Brain microvascular endothelial cell (primary cell): ENCODE measurements around the gene TMEM178B.

Source experiments
- DNase-seq: peaks from one replicate; pipeline ENCODE4 v3.0.0-alpha.2; 2020
- H3K27ac ChIP-seq: fragments of 250-450 bp; sonication (Bioruptor Pico); 2 replicates; pipeline ENCODE4 v1.5.1; 2020; ENCODE audit warnings: mild to moderate bottlenecking, moderate library complexity
- H3K27me3 ChIP-seq: fragments of 250-450 bp; sonication (Bioruptor Pico); replicated peaks from 2 replicates; pipeline ENCODE4 v1.5.1; 2020; ENCODE audit warnings: mild to moderate bottlenecking
- H3K36me3 ChIP-seq: fragments of 250-450 bp; sonication (Bioruptor Pico); replicated peaks from 2 replicates; pipeline ENCODE4 v1.5.1; 2020; ENCODE audit warnings: mild to moderate bottlenecking
- H3K4me3 ChIP-seq: 2 replicates; pipeline ENCODE4 v1.5.1; 2011; ENCODE audit warnings: low read depth, mild to moderate bottlenecking, control low read depth, low read length, moderate library complexity
- in situ Hi-C: cut with HindIII; loops from 2 replicates; pipeline ENCODE4 v1.10.0; 2017; ENCODE audit warnings: low sequenced_read_pairs, low pct_ligation_motif_present
- TF ChIP-seq, protein P1 (sequence below): IDR thresholded peaks from 2 replicates; pipeline ENCODE4 v1.5.1; 2011; ENCODE audit warnings: low read depth, mild to moderate bottlenecking, moderate library complexity, low read length, control low read depth, inconsistent platforms; ENCODE audit errors: missing control alignments

Gene TMEM178B

DNA sequence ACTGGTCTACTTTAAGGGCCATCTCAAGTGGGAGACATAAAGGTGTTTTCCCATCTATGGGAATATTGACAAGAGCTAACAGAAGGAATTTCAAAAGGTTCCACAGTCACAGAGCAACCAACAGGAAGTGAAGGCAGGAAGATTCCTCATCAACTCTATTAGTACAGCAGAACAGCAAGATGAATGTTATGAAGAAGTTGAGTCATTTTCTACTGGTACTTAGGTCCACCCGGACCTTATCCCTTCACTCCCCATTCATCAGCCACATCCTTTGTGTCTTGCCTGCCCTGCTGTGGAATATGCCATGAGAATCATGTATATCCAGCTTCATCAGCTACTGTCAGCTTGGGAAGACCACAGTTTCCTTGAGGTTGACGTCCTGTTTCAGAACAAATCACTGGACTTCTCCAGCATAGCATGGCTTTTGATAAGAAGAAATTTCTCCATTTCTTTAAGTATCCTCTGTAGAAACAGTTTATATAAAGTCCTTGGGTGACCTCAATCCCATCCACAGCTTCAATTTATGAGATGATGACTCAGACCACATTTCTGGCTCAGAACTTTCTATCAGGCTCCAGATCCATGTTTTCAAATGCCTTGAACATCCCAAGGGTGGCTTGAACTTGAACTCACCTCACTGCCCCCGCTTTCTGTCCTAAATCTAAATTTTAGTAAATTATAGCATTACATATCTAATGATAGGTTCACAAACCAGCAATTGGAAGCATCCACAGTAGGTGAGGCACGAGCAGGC is 392.5 kb downstream of the TMEM178B start:
- TF ChIP-seq, protein P1, sequence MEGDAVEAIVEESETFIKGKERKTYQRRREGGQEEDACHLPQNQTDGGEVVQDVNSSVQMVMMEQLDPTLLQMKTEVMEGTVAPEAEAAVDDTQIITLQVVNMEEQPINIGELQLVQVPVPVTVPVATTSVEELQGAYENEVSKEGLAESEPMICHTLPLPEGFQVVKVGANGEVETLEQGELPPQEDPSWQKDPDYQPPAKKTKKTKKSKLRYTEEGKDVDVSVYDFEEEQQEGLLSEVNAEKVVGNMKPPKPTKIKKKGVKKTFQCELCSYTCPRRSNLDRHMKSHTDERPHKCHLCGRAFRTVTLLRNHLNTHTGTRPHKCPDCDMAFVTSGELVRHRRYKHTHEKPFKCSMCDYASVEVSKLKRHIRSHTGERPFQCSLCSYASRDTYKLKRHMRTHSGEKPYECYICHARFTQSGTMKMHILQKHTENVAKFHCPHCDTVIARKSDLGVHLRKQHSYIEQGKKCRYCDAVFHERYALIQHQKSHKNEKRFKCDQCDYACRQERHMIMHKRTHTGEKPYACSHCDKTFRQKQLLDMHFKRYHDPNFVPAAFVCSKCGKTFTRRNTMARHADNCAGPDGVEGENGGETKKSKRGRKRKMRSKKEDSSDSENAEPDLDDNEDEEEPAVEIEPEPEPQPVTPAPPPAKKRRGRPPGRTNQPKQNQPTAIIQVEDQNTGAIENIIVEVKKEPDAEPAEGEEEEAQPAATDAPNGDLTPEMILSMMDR: no peak
- DNase-seq: no peak
- Histone ChIP-seq H3K4me3 (no peak overlapping the region), H3K36me3 (no peaks in the 10 kb centered on the region), H3K27ac (no peak overlapping the region), H3K27me3 (no peaks in the 10 kb centered on the region)
- in situ Hi-C loops: no loop called here

DNA sequence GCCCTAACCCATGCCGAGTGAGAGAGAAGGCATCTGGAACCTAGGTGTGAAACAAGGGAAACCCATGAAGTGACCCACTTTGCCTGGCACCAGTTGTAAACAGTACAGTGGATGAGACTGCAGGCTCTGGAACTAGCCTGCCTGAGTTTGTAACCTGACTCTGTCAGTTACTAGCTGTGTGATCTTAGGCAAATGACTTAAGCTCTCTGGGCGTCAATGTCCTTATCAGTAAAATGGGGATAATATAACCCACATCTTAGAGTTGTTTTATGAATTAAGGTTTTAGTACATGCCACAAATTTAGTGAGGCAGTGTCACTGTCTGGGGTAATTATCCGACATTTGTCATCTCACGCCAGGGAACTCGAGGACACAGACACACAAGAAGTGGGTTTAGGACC is 394.5 kb downstream of the TMEM178B start:
- H3K36me3 ChIP-seq: no peaks in the 10 kb centered on the region
- DNase-seq: no peak
- in situ Hi-C loops: no loop called here
- TF ChIP-seq, protein P1: no peak
- no peak overlapping the region for H3K4me3 ChIP-seq
- H3K27me3 ChIP-seq: no peaks in the 10 kb centered on the region
- no peak overlapping the region for H3K27ac ChIP-seq

DNA sequence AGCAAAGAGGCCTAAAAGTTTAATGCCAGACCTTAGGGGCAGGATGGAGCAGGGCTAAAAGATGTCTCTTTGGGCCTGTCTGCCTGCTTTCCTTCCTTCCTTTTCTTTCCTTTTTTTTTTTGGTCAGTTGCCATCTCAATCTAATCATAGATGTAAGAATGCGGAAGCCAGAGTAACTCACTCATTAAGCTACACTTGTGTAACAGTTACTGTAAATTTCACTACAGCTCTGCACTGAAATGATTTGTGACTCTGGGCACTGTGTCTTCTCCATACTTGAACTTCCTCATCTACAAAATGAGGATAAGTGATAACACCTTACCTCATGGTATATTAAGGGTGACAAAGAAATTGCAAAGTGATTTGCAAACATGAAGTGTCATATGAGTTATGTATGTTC is 401.8 kb downstream of the TMEM178B start:
- in situ Hi-C loops: no loop called here
- Histone ChIP-seq H3K4me3 (no peak overlapping the region), H3K27me3 (no peaks in the 10 kb centered on the region), H3K27ac (no peak overlapping the region), H3K36me3 (no peaks in the 10 kb centered on the region)
- TF ChIP-seq, protein P1: no peak
- DNase-seq: no peak

DNA sequence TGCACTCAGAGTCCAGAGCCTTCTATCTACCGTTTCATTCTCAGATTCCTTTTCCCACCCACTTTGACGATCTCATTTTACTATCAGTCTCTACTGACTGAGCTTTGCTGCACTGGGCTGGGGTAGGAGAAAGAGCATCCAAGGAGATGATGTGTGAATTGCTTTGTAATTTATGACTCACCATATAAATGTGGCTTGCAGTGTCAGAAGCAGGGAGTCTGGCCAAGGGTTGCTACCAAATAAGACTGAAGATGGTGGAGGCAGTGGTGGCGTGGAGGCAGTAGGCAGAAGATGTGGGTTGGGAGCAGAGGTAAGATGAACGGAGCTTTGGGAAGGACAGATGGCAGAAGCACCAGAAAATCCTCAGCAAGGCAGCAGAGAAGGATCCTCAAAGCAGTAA is 404.0 kb downstream of the TMEM178B start:
- TF ChIP-seq, protein P1: no peak
- in situ Hi-C loops: no loop called here
- no peak for DNase-seq

DNA sequence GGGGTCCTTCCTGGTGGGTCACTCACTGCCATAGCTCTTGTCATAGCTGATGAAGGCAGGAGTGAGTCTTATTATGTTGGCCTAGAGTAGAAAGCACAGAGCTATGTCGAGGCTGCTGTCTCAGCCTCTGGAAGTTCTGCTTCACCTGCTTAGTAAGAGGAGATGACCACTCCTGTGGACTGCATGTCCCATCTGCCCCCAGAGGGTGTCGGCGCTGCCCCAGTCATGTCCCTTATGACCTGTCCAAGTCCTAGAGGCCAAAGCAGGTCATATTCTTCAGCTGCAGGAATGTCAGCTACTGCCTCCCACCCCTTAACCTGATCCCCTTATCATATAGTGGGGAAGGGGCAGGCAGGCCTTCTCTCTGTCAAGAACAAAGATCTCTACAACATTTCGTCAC is 405.0 kb downstream of the TMEM178B start:
- DNase-seq: no peak
- TF ChIP-seq, protein P1: no peak

More for the DNA sequence above, 404.0 kb downstream of the TMEM178B start:
- Histone ChIP-seq H3K27ac (no peak overlapping the region), H3K36me3 (no peaks in the 10 kb centered on the region), H3K4me3 (no peak overlapping the region), H3K27me3 (no peaks in the 10 kb centered on the region)

DNA sequence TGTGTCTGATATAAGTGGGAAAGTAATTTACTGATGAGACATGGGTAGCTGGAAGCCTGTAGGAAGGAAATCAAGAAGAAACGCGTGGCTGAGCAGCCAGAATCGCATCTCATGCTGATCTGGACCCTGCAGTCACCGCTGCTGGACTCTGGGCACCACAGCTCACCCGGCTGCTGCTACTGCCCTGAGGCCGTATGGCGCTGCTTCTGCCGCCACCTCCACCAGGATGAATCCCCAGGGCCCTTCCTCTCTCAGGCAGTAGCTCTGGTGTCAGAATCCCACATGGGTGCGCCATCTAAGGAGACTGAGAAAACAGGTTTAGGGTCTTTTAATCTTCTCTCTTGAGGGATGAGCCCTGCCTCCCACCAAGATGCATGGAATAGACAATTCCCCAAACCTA is 407.1 kb downstream of the TMEM178B start:
- Histone ChIP-seq H3K27me3 (no peaks in the 10 kb centered on the region), H3K4me3 (no peak overlapping the region), H3K27ac (no peak overlapping the region), H3K36me3 (no peaks in the 10 kb centered on the region)
- no peak for DNase-seq
- in situ Hi-C loops: no loop called here
- TF ChIP-seq, protein P1: no peak

More for the DNA sequence above, 405.0 kb downstream of the TMEM178B start:
- in situ Hi-C loops: no loop called here
- no peak overlapping the region for H3K4me3 ChIP-seq
- H3K27ac ChIP-seq: no peak overlapping the region
- no peaks in the 10 kb centered on the region for H3K36me3 ChIP-seq
- H3K27me3 ChIP-seq: no peaks in the 10 kb centered on the region
